ENCODE results near the gene SRP72.

- TF ChIP-seq EZH2 (IDR thresholded peaks at IDR 0.05; ENCODE audit: low read depth) (no peak), CTCF (conservative IDR thresholded peaks at IDR 0.05) (no peak)
Measured at GRCh38 chr4:56496241-56496640, 28.8 kb downstream of the SRP72 start.

Measured in PC-9 (cell line).